ENCODE results near the gene ANKEF1.

DNA sequence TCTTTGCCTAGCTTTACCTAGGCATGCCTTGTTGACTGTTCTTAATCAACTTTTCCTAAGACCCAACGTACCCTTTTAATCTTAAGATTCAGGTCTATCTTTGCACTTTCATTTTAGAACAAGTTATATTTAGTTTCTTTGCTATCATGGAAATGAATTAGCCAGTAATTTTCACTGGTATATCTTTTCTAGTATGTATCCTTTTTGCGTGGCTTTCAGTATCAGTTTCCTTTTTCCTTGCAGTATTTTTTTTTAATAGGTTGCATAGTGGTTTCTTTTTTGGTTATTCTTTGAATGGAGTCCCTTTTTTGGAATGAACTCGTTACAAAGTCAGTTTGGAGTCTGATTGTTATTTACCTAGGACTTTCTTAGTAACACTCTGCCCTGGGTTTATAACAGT, 7.3 kb downstream of the ANKEF1 start:
- TF ChIP-seq KAT2A (conservative IDR thresholded peaks at IDR 0.05; ENCODE audit: control insufficient read depth, low read depth, low read length), result no peak
- no peak for TF ChIP-seq BACH1 (IDR thresholded peaks at IDR 0.05; ENCODE audit: borderline replicate concordance)

Measured in GM12878 (cell line).